A549 (cell line): ENCODE data around the gene MICOS13.

Source experiments
- EP300 ChIP-seq, 2 experiments: fragments of >200 bp; sonication (Bioruptor Twin); formaldehyde crosslinking; IDR thresholded peaks; 2 replicates in 1 of 2; 3 replicates in 1 of 2; pipeline ENCODE4 v1.6.1; 2016 to 2017
- JUNB ChIP-seq: fragments of >200 bp; sonication (Bioruptor Twin); formaldehyde crosslinking; IDR thresholded peaks from 2 replicates; pipeline ENCODE4 v1.6.1; 2016
- TFCP2L1 ChIP-seq: fragments of 250-450 bp; sonication (Bioruptor Pico); IDR thresholded peaks from 2 replicates; pipeline ENCODE4 v1.5.0; 2021; ENCODE audit warnings: mild to moderate bottlenecking
- TF ChIP-seq, protein P1 (sequence below): fragments of >200 bp; sonication (Bioruptor Twin); formaldehyde crosslinking; IDR thresholded peaks from 3 replicates; pipeline ENCODE4 v1.5.1; 2016

DNA sequence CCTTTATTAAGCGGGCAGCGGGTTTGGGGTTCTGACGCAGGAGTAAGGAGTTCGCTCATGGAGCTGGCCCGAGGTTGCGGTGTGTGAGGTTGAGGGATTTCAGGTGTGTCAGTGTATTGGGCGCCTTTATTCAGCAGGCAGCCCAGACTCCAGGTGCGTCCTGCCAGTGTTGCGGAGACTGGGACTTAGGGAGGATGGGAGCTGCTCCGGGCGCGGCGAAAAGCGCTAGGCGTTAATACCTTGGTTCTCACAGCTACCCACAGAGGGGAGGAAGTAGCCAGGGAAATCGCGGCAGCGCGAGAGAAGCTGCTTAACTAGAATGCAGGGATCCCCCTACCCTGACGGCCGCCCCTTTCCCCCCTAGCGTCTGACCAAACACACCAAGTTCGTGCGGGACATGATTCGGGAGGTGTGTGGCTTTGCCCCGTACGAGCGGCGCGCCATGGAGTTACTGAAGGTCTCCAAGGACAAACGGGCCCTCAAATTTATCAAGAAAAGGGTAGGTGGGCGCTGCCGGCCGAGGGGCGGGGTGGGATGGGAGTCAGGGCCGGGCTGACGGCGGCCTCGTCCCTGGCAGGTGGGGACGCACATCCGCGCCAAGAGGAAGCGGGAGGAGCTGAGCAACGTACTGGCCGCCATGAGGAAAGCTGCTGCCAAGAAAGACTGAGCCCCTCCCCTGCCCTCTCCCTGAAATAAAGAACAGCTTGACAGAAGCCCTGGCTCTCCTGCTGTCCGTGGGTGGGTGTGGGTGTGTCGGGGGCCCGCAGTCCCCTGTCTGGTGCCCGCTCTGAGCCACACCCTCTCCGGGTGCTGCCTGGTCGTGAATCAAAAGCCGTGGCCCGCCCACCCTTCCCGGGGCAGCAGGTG, 10.9 kb upstream of the MICOS13 start:
- TF ChIP-seq JUNB = no peak
- TF ChIP-seq TFCP2L1 = no peak
- TF ChIP-seq, protein P1, sequence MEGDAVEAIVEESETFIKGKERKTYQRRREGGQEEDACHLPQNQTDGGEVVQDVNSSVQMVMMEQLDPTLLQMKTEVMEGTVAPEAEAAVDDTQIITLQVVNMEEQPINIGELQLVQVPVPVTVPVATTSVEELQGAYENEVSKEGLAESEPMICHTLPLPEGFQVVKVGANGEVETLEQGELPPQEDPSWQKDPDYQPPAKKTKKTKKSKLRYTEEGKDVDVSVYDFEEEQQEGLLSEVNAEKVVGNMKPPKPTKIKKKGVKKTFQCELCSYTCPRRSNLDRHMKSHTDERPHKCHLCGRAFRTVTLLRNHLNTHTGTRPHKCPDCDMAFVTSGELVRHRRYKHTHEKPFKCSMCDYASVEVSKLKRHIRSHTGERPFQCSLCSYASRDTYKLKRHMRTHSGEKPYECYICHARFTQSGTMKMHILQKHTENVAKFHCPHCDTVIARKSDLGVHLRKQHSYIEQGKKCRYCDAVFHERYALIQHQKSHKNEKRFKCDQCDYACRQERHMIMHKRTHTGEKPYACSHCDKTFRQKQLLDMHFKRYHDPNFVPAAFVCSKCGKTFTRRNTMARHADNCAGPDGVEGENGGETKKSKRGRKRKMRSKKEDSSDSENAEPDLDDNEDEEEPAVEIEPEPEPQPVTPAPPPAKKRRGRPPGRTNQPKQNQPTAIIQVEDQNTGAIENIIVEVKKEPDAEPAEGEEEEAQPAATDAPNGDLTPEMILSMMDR = no peak
- TF ChIP-seq EP300 (IDR thresholded peaks at IDR 0.05) = no peak
